SU-DHL-6 (cell line): ENCODE data around the gene KNDC1.

Source experiments
- H2AFZ ChIP-seq: fragments of 200-600 bp; sonication (generic); 2 replicates; pipeline ENCODE4 v1.6.1; 2014; ENCODE audit warnings: low read depth, mild to moderate bottlenecking, moderate library complexity, mixed read lengths, antibody characterized with exemption, low read length; ENCODE audit not compliant: severe bottlenecking
- H3F3A ChIP-seq: fragments of 200-600 bp; shearing (Covaris generic); 2 replicates; pipeline ENCODE4 v1.6.0; 2016; ENCODE audit warnings: antibody characterized with exemption, mild to moderate bottlenecking; ENCODE audit not compliant: insufficient read depth
- H3K27ac ChIP-seq: fragments of 200-600 bp; sonication (generic); 2 replicates; pipeline ENCODE4 v1.5.1; 2016; ENCODE audit warnings: low read depth, mild to moderate bottlenecking, low read length, moderate library complexity, mixed read lengths
- H3K27me3 ChIP-seq: fragments of 200-600 bp; sonication (generic), shearing (Covaris generic); 2 replicates; pipeline ENCODE4 v1.6.0; 2014; ENCODE audit warnings: mild to moderate bottlenecking, low read length
- H3K36me3 ChIP-seq: fragments of 200-600 bp; sonication (generic); 2 replicates; pipeline ENCODE4 v1.6.1; 2014; ENCODE audit warnings: mild to moderate bottlenecking, low read length, mixed read lengths
- H3K4me2 ChIP-seq: fragments of 300-600, 200-600 bp; shearing (Covaris generic), sonication (generic); 2 replicates; pipeline ENCODE4 v1.6.0; 2014; ENCODE audit warnings: low read length, low read depth, mild to moderate bottlenecking; ENCODE audit not compliant: poor library complexity, severe bottlenecking
- H3K4me3 ChIP-seq: fragments of 200-600 bp; sonication (generic); 2 replicates; pipeline ENCODE4 v1.5.1; 2014; ENCODE audit warnings: antibody characterized with exemption, low read length, mild to moderate bottlenecking, mixed read lengths; ENCODE audit not compliant: insufficient read depth, poor library complexity, severe bottlenecking
- H3K79me2 ChIP-seq: fragments of 200-600 bp; sonication (generic); 2 replicates; pipeline ENCODE4 v1.6.1; 2014; ENCODE audit warnings: mild to moderate bottlenecking, low read length, moderate library complexity; ENCODE audit not compliant: insufficient read depth
- H3K9ac ChIP-seq: fragments of 200-600 bp; sonication (generic); 2 replicates; pipeline ENCODE4 v1.7.0; 2014; ENCODE audit warnings: mild to moderate bottlenecking, low read length
- H3K9me2 ChIP-seq: fragments of 200-600 bp; sonication (generic); replicated peaks from 2 replicates; pipeline ENCODE4 v1.6.1; 2014; ENCODE audit warnings: low read length; ENCODE audit not compliant: insufficient read depth
- H3K9me3 ChIP-seq: fragments of 200-600 bp; sonication (generic); 2 replicates; pipeline ENCODE4 v1.6.1; 2014; ENCODE audit warnings: low read length, mixed read lengths; ENCODE audit not compliant: insufficient read depth
- H4K20me1 ChIP-seq: fragments of 200-600 bp; sonication (generic); 2 replicates; pipeline ENCODE4 v1.6.1; 2014; ENCODE audit warnings: low read depth, mild to moderate bottlenecking, antibody characterized with exemption, low read length, moderate library complexity, mixed read lengths
- CTCF ChIP-seq: fragments of 200-600 bp; sonication (generic); IDR thresholded peaks from one replicate; pipeline ENCODE4 v1.5.1; 2017; ENCODE audit warnings: antibody characterized with exemption, mild to moderate bottlenecking, low read length, moderate library complexity; ENCODE audit not compliant: insufficient read depth, poor library complexity, severe bottlenecking
- EZH2phosphoT487 ChIP-seq: fragments of 200-600 bp; sonication (generic), shearing (Covaris generic); conservative IDR thresholded peaks from 2 replicates; pipeline ENCODE4 v1.6.1; 2018; ENCODE audit warnings: mild to moderate bottlenecking, antibody characterized with exemption, low read length, moderate library complexity, mixed read lengths

Gene KNDC1

GRCh38 chr10:133224076-133224475, 64.1 kb downstream of the KNDC1 start:
- no peaks in the 10 kb centered on the region for H3K9me3 ChIP-seq
- no peaks in the 10 kb centered on the region for H3F3A ChIP-seq
- H3K79me2 ChIP-seq: no peaks in the 10 kb centered on the region
- no peaks in the 10 kb centered on the region for H3K27me3 ChIP-seq
- no peak overlapping the region for H2AFZ ChIP-seq
- no peaks in the 10 kb centered on the region for H3K9me2 ChIP-seq
- TF ChIP-seq CTCF (no peak), EZH2phosphoT487 (no peak)
- no peaks in the 10 kb centered on the region for H4K20me1 ChIP-seq
- no peak overlapping the region for H3K27ac ChIP-seq
- H3K4me2 ChIP-seq: no peak overlapping the region
- no peaks in the 10 kb centered on the region for H3K36me3 ChIP-seq
- no peak overlapping the region for H3K4me3 ChIP-seq
- no peak overlapping the region for H3K9ac ChIP-seq

GRCh38 chr10:133224756-133225372, 64.8 kb downstream of the KNDC1 start:
- no peak overlapping the region for H3K4me2 ChIP-seq
- H3K9me2 ChIP-seq: no peaks in the 10 kb centered on the region
- no peaks in the 10 kb centered on the region for H3K27me3 ChIP-seq
- no peak overlapping the region for H3K27ac ChIP-seq
- no peak overlapping the region for H3K4me3 ChIP-seq
- H3F3A ChIP-seq: no peaks in the 10 kb centered on the region
- no peaks in the 10 kb centered on the region for H3K79me2 ChIP-seq
- H4K20me1 ChIP-seq: no peaks in the 10 kb centered on the region
- no peak overlapping the region for H3K9ac ChIP-seq
- TF ChIP-seq EZH2phosphoT487 (no peak), CTCF (no peak)
- H2AFZ ChIP-seq: no peak overlapping the region
- H3K36me3 ChIP-seq: no peaks in the 10 kb centered on the region
- no peaks in the 10 kb centered on the region for H3K9me3 ChIP-seq

GRCh38 chr10:133225707-133226191, 65.7 kb downstream of the KNDC1 start:
- Histone ChIP-seq H3K4me3 (no peak overlapping the region), H3F3A (no peaks in the 10 kb centered on the region), H3K27ac (no peak overlapping the region), H3K79me2 (no peaks in the 10 kb centered on the region), H3K9me3 (no peaks in the 10 kb centered on the region), H3K27me3 (no peaks in the 10 kb centered on the region), H3K36me3 (no peaks in the 10 kb centered on the region), H3K9me2 (no peaks in the 10 kb centered on the region), H3K9ac (no peak overlapping the region), H2AFZ (no peak overlapping the region), H3K4me2 (no peak overlapping the region), H4K20me1 (no peaks in the 10 kb centered on the region)
- TF ChIP-seq CTCF (no peak), EZH2phosphoT487 (no peak)
